ENCODE measurements around the gene SRSF11.
"Not testable (repeated sequence)": the region's sequence is repeated elsewhere in the genome, so short reads cannot be mapped to it uniquely, and the experiment has no call there.

The SRSF11 gene, protein sequence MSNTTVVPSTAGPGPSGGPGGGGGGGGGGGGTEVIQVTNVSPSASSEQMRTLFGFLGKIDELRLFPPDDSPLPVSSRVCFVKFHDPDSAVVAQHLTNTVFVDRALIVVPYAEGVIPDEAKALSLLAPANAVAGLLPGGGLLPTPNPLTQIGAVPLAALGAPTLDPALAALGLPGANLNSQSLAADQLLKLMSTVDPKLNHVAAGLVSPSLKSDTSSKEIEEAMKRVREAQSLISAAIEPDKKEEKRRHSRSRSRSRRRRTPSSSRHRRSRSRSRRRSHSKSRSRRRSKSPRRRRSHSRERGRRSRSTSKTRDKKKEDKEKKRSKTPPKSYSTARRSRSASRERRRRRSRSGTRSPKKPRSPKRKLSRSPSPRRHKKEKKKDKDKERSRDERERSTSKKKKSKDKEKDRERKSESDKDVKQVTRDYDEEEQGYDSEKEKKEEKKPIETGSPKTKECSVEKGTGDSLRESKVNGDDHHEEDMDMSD

GRCh38 chr1:70221238-70222121 lies at the start of gene SRSF11:
SRSF11 (plus strand) TSS chr1:70221380; CDS start chr1:70221637, 257 bp downstream.
- peak; percentile 95 for DNase-seq (ENCODE audit: low spot score)

DNA sequence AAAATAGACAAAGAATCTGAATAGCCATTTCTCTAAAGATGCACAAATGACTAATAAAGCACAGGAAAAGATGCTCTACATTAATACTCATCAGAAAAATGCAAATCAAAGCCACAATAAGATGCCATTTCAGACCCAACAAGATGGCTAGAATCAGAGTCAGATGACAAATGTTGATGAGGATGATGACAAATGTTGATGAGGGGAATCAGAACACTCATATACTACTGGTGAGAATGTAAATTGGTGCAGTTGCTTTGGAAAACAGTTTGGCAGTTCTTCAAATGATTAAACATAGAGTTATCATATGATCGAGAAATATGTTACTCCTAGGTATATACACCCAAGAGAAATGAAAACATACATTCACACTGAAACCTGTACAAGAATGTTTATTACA lies 49.7 kb upstream of the SRSF11 start:
- DNase-seq (ENCODE audit: low spot score), result no peak

DNA sequence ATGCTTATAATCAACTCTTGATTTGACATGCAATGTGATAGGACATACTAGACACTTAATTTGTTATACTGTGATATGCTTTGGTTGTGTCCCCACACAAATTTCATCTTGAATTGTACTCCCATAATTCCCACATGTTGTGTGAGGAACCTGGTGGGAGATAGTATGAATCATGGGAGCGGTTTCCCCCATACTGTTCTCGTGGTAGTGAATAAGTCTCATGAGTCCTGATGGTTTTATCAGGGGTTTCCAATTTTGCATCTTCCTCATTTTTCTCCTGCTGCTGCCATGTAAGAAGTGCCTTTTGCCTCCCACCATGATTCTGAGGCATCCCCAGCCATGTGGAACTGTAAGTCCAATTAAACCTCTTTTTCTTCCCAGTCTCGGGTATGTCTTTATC lies 36.0 kb upstream of the SRSF11 start:
- not testable (repeated sequence) for DNase-seq (ENCODE audit: low spot score)

DNA sequence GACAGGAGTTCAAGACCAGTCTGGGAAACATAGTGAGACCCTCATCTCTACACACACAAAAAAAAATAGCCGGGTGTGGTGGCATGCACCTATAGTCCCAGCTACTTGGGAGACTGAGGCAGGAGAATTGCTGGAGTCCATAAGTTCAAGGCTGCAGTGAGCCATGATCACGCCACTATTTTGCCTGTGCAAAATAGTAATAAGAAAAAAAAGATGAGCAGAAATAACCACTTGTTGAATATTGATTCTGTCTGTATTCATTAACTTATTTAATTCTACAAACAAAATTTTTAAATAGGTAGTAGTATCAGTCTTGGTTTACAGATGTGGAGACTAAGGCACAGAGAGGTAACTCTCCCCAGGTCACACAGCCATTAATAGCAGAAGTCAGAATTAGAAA lies 32.7 kb upstream of the SRSF11 start:
- DNase-seq (ENCODE audit: low spot score), result no peak

DNA sequence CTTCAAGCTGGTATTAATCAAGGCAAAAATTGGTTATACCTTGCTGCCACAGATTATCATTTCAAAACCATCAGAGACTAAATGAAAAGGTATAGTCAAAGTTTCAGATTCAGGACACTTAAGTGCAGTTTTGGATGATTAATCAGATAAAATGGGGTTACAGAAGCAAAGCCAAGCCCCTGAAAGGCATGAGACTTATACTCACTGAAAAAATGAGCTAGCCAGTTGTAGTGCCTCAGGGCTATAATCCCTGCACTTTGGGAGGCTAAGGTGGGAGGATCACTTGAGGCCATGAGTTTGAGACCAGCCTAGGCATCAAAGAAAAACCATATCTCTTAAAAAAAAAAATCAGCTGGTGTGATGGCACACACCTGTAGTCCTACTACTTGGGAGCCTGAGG lies 31.0 kb upstream of the SRSF11 start:
- no peak for DNase-seq (ENCODE audit: low spot score)

DNA sequence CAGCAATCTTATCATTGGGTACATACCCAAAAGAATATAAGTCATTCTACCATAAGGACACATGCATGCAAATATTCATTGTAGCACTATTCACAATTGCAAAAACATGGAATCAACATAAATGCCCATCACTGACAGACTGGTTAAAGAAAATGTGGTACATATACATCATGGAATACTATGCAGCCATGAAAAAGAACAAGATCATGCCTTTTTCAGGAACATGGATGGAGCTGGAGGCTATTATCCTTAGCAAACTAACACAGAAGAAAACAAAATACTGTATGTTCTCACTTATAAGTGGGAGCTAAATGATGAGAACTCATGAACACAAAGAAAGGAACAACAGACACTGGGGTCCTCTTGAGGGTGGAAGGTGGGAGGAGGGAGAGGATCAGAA lies 28.7 kb upstream of the SRSF11 start:
- DNase-seq (ENCODE audit: low spot score), result not testable (repeated sequence)

DNA sequence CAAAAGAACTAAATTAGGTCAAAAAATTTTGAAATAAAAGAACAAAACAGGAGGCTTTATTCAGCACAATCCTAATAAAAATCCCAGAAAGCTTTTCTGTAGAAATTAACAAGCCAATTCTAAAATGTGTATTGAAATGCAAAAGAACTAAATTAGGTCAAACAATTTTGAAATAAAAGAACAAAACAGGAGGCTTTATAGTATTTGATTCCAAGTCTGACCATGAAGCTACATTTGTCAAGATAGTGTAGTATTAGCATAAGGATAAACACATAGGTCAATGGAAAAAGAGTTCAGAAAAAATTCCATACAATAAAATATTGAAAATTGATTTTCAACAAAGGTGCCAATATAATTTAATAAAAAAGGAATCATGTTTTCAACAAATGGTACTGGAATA lies 26.6 kb upstream of the SRSF11 start:
- no peak for DNase-seq (ENCODE audit: low spot score)

GRCh38 chr1:70195342-70195741 lies 25.8 kb upstream of the SRSF11 start:
- DNase-seq (ENCODE audit: low spot score), result no peak

GRCh38 chr1:70196333-70196732 lies 24.8 kb upstream of the SRSF11 start:
- no peak for DNase-seq (ENCODE audit: low spot score)

DNA sequence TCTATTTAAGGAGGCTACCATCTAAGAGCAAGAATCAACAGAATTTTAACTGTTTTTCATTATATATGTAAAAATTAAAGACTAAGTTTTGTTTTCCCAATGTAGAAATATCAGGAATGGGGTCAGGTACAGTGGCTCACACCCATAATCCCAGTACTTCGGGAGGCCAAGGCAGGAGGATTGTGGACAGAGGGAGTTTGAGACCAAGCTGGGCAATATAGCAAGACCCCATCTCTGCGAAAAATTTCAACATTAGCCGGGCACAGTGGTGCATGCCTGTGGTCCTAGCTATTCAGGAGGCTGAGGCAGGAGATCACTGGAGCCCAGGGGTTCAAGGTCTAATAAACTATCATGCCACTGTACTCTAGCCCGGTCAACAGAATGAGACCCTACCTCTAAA lies 21.1 kb upstream of the SRSF11 start:
- DNase-seq (ENCODE audit: low spot score), result no peak

- DNase-seq (ENCODE audit: low spot score), result no peak
Observed at GRCh38 chr1:70202173-70202758, 18.9 kb upstream of the SRSF11 start.

- DNase-seq (ENCODE audit: low spot score), result no peak
Observed at GRCh38 chr1:70204139-70204538, 17.0 kb upstream of the SRSF11 start.

- peak; percentile 28 for DNase-seq (ENCODE audit: low spot score)
Observed at GRCh38 chr1:70204600-70204999, 16.6 kb upstream of the SRSF11 start.

DNA sequence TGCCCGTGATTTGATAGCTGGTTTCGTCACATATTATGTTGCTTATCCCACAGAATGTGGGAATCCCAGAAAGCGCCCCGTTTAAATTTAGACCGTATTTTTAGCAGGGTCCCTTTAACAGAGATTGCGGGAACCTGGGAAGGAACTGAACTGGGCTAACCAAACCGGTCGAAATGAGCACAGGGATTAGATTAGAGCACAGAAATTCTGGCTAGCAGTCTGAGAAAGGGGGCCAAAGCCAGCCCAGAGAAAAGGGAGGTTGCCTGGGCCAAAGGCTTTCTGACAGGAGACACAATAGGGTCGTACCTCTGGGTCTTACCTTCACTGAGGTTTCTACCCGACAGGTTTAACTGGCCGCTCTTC lies 16.1 kb upstream of the SRSF11 start:
- no peak for DNase-seq (ENCODE audit: low spot score)

DNA sequence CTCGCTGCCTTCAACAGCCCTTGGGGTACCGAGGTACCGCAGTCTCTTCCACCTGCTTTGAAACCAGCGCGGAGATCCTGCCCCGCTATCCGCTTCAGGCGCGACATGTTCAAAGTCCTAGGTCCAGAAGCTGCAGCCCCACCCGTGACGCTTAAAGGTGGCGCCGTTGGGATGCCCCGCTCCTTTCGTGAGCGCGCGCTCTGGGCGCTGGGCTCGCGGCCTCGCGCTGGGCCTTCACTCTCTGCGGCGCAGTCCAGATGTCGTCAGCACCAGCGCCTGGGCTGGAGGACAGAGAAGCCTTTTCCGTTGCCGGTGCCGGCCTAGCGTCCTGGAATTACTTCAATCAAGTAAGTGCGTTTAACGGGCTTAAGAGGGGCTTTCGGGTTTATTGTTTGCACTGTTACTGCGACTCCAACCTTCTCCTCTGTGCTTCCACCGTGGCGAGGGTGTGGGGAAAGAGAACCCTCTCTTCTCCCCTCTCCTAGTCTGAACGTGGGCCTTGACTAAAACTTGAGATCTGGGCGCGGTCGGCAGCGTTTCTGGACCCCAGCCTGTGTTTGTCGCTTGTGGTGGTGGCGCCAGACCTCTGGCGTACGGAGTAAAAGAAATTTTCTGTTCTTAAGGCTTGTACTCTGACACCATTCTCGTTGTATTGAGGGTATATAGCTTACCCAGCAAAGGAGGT lies 15.6 kb upstream of the SRSF11 start, which contains the start of gene LRRC40:
Gene LRRC40 (minus strand): TSS at position 146 of the 685 bp plus-strand sequence. CDS start 39 bp downstream, at position 107.
- DNase-seq (ENCODE audit: low spot score), result peak; percentile 97

DNA sequence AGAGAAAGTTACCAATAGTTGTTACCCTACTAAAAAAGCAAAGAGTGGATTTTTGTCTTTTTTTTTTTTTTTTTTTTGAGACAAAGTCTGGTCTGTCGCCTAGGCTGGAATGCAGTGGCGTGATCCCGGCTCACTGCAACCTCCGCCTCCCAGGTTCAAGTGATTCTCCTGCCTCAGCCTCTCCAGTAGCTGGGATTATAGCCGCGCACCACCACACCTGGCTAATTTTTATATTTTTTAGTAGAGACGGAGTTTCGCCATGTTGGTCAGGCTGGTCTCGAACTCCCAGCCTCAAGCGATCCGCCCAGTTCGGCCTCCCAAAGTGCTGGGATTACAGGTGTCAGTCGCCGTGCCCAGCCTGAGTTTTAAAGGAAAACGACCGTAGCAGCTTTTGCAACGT lies 14.3 kb upstream of the SRSF11 start:
- not testable (repeated sequence) for DNase-seq (ENCODE audit: low spot score)

GRCh38 chr1:70207492-70207891 lies 13.7 kb upstream of the SRSF11 start:
- DNase-seq (ENCODE audit: low spot score), result no peak

- no peak for DNase-seq (ENCODE audit: low spot score)
Observed at GRCh38 chr1:70208292-70208691, 12.9 kb upstream of the SRSF11 start.

- no peak for DNase-seq (ENCODE audit: low spot score)
Observed at GRCh38 chr1:70210820-70211219, 10.4 kb upstream of the SRSF11 start.

DNA sequence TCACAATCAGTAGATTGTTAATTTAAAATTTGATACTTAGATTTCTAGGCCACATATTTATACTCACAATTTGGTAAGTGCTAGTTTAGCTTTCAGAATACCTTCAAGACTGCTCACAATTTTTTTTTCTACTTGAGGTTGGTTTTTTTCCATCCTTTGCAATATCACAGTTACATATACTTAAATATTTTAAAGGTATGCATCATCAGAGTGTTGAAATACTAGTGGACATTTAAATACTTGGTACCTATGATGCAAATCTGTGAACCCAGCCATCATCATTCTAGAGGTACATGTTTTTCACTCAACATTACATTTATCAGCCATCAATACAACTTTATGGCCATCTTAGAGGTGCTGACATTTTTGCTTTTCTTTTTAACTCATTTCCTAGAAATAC lies 9.6 kb upstream of the SRSF11 start:
- no peak for DNase-seq (ENCODE audit: low spot score)

DNA sequence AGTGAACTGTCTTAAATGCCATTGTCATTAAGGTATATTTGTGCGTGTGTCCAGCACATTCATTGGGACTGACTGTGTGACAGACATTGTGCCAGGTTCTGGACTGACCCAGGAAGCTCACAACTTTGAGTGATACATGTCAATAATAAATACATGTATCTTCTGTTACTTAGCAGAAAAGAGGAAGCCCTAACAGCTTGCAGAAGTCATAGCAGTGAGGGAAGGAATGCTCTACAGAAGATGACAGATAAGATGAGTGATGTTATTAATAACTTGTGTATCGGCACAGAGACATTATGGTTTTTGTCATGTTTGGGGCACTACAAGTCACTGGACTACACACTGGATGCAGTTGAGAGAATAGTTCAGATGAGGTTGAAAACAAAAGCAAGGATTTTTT lies 1.2 kb upstream of the SRSF11 start:
- DNase-seq (ENCODE audit: low spot score), result peak; percentile 65

Measured in NAMALWA (cell line).